HT-29 (cell line): ENCODE data around the gene ARRDC1. TPM values are rescaled to one million over a fixed set of nuclear protein-coding genes. Genes with fewer than 3 reads are reported as not detected.
"Not testable (repeated sequence)": the region's sequence is repeated elsewhere in the genome, so short reads cannot be mapped to it uniquely, and the experiment has no call there.

ENCODE experiments used
- DNase-seq: peaks from one replicate; pipeline ENCODE4 v3.0.0-alpha.2; 2015; ENCODE audit warnings: low spot score
- total RNA-seq: library from RNA; depleted of rRNA; stranded (reverse); fragments of >200 nt; shearing (Covaris generic); gene quantifications from 2 replicates; pipeline ENCODE4 v1.2.3, GENCODE V29; 2014

ARRDC1 gene
- total RNA-seq, 1 experiment from 2014 or later: 189 TPM

GRCh38 chr9:137613259-137613658 is 7.8 kb downstream of the ARRDC1 start:
- DNase-seq: no peak

- no peak for DNase-seq
Observed at GRCh38 chr9:137613738-137614523, 8.4 kb downstream of the ARRDC1 start.

- DNase-seq: no peak
Observed at GRCh38 chr9:137614631-137615386, 9.3 kb downstream of the ARRDC1 start.

GRCh38 chr9:137615387-137615871 is 9.9 kb downstream of the ARRDC1 start:
- no peak for DNase-seq

- DNase-seq: peak; percentile 94
Observed at GRCh38 chr9:137618105-137619067, 12.9 kb downstream of the ARRDC1 start, which contains the start of gene EHMT1. EHMT1 (plus strand) TSS chr9:137619005; CDS start chr9:137619029, 24 bp downstream.

- peak; percentile 52 for DNase-seq
Observed at GRCh38 chr9:137619240-137620047, 14.0 kb downstream of the ARRDC1 start.

GRCh38 chr9:137620048-137620405 is 14.5 kb downstream of the ARRDC1 start:
- DNase-seq: no peak

GRCh38 chr9:137620581-137620980 is 15.1 kb downstream of the ARRDC1 start:
- no peak for DNase-seq

- DNase-seq: peak; percentile 34
Observed at GRCh38 chr9:137621131-137621757, 15.8 kb downstream of the ARRDC1 start.

- DNase-seq: not testable (repeated sequence)
Observed at GRCh38 chr9:137622211-137622610, 16.7 kb downstream of the ARRDC1 start.

GRCh38 chr9:137626464-137626863 is 21.0 kb downstream of the ARRDC1 start:
- no peak for DNase-seq

- not testable (repeated sequence) for DNase-seq
Observed at GRCh38 chr9:137627406-137627805, 21.9 kb downstream of the ARRDC1 start.

- no peak for DNase-seq
Observed at GRCh38 chr9:137630126-137630525, 24.6 kb downstream of the ARRDC1 start.

- no peak for DNase-seq
Observed at GRCh38 chr9:137630679-137631078, 25.2 kb downstream of the ARRDC1 start.

- DNase-seq: no peak
Observed at GRCh38 chr9:137631345-137632229, 26.1 kb downstream of the ARRDC1 start.

GRCh38 chr9:137632230-137633161 is 27.0 kb downstream of the ARRDC1 start:
- DNase-seq: no peak

- no peak for DNase-seq
Observed at GRCh38 chr9:137634016-137634415, 28.5 kb downstream of the ARRDC1 start.

GRCh38 chr9:137638680-137639079 is 33.2 kb downstream of the ARRDC1 start:
- DNase-seq: no peak
